SK-N-SH treated with all-trans-retinoic acid at 6 μM for 48 hours (cell line): Measurements from ENCODE around the gene LRMDA.

Source experiments
- ATAC-seq: fragments of 200-7000 bp; cut with Tn5 transposase; 3 replicates; pipeline ENCODE4 v1.9.1; 2020; ENCODE audit warnings: mild to moderate bottlenecking, moderate library complexity
- ARNTL ChIP-seq: fragments of 450-650 bp; formaldehyde crosslinking; IDR thresholded peaks from 2 replicates; pipeline ENCODE4 v1.5.0; 2020; ENCODE audit warnings: low read depth, mild to moderate bottlenecking, moderate library complexity, borderline replicate concordance
- BACH2 ChIP-seq: fragments of 250-450 bp; sonication (Bioruptor Pico); IDR thresholded peaks from 2 replicates; pipeline ENCODE4 v1.9.0; 2021; ENCODE audit warnings: mild to moderate bottlenecking, borderline replicate concordance
- CREB5 ChIP-seq: fragments of 250-450 bp; sonication (Bioruptor Pico); IDR thresholded peaks from 2 replicates; pipeline ENCODE4 v1.5.1; 2020; ENCODE audit warnings: low read depth, mild to moderate bottlenecking, moderate library complexity
- CSDC2 ChIP-seq: fragments of 250-450 bp; sonication (Bioruptor Pico); IDR thresholded peaks from 2 replicates; pipeline ENCODE4 v1.5.0; 2020; ENCODE audit warnings: mild to moderate bottlenecking, moderate library complexity
- ESRRG ChIP-seq: fragments of 250-450 bp; sonication (Bioruptor Pico); IDR thresholded peaks from 2 replicates; pipeline ENCODE4 v1.6.1; 2021; ENCODE audit warnings: mild to moderate bottlenecking
- GLIS3 ChIP-seq: fragments of 250-450 bp; sonication (Bioruptor Pico); IDR thresholded peaks from 2 replicates; pipeline ENCODE4 v1.5.0; 2020; ENCODE audit warnings: mild to moderate bottlenecking, moderate library complexity
- ISL1 ChIP-seq: fragments of 250-450 bp; sonication (Bioruptor Pico); IDR thresholded peaks from 2 replicates; pipeline ENCODE4 v2.1.2; 2022; ENCODE audit warnings: mild to moderate bottlenecking, moderate library complexity
- OSR1 ChIP-seq: fragments of 250-450 bp; sonication (Bioruptor Pico); IDR thresholded peaks from 2 replicates; pipeline ENCODE4 v1.8.0; 2022; ENCODE audit warnings: moderate library complexity, mild to moderate bottlenecking, inconsistent platforms
- POU6F1 ChIP-seq: fragments of 250-450 bp; sonication (Bioruptor Pico); IDR thresholded peaks from 2 replicates; pipeline ENCODE4 v1.8.0; 2021; ENCODE audit warnings: low read depth, mild to moderate bottlenecking, moderate library complexity, borderline replicate concordance
- PPARA ChIP-seq: fragments of 250-450 bp; sonication (Bioruptor Pico); IDR thresholded peaks from 2 replicates; pipeline ENCODE4 v1.5.0; 2020; ENCODE audit warnings: mild to moderate bottlenecking, borderline replicate concordance
- RARB ChIP-seq: fragments of 250-450 bp; sonication (Bioruptor Pico); IDR thresholded peaks from 2 replicates; pipeline ENCODE4 v1.8.0; 2021; ENCODE audit warnings: mild to moderate bottlenecking, moderate library complexity
- SNAI2 ChIP-seq: fragments of 250-450 bp; sonication (Bioruptor Pico); IDR thresholded peaks from 2 replicates; pipeline ENCODE4 v1.5.0; 2020; ENCODE audit warnings: mild to moderate bottlenecking, moderate library complexity
- TOX ChIP-seq: fragments of 250-450 bp; sonication (Bioruptor Pico); IDR thresholded peaks from 2 replicates; pipeline ENCODE4 v1.8.0; 2021; ENCODE audit warnings: mild to moderate bottlenecking, moderate library complexity, borderline replicate concordance
- ZC3H10 ChIP-seq: fragments of 250-450 bp; sonication (Bioruptor Pico); IDR thresholded peaks from 2 replicates; pipeline ENCODE4 v1.5.1; 2021; ENCODE audit warnings: mild to moderate bottlenecking, moderate library complexity
- ZFP3 ChIP-seq: fragments of 250-450 bp; sonication (Bioruptor Pico); IDR thresholded peaks from 2 replicates; pipeline ENCODE4 v1.5.0; 2020; ENCODE audit warnings: mild to moderate bottlenecking, moderate library complexity
- ZFP30 ChIP-seq: fragments of 450-650 bp; formaldehyde crosslinking; IDR thresholded peaks from 2 replicates; pipeline ENCODE4 v1.5.0; 2022; ENCODE audit warnings: mild to moderate bottlenecking, moderate library complexity
- ZNF565 ChIP-seq: fragments of 450-650 bp; formaldehyde crosslinking; conservative IDR thresholded peaks from 2 replicates; pipeline ENCODE4 v1.5.0; 2020; ENCODE audit warnings: low read depth, mild to moderate bottlenecking, moderate library complexity
- ZNF70 ChIP-seq: fragments of 450-650 bp; formaldehyde crosslinking; IDR thresholded peaks from 2 replicates; pipeline ENCODE4 v1.5.0; 2020; ENCODE audit warnings: mild to moderate bottlenecking, moderate library complexity
- ZNF8 ChIP-seq: fragments of 450-650 bp; formaldehyde crosslinking; IDR thresholded peaks from 2 replicates; pipeline ENCODE4 v1.5.0; 2020; ENCODE audit warnings: mild to moderate bottlenecking, moderate library complexity
- TF ChIP-seq, protein P1 (sequence below): fragments of 250-450 bp; sonication (Bioruptor Pico); IDR thresholded peaks from 2 replicates; pipeline ENCODE4 v1.5.0; 2020; ENCODE audit warnings: mild to moderate bottlenecking, moderate library complexity
- TF ChIP-seq, protein P2 (sequence below): fragments of 250-450 bp; sonication (Bioruptor Pico); IDR thresholded peaks from 2 replicates; pipeline ENCODE4 v1.5.1; 2021; ENCODE audit warnings: mild to moderate bottlenecking, moderate library complexity

LRMDA gene

GRCh38 chr10:75474106-75474505 is 42.7 kb downstream of the LRMDA start:
- ATAC-seq: no peak
- no peak for TF ChIP-seq GLIS3 (CRISPR knock-in tag)
- no peak for TF ChIP-seq CSDC2 (CRISPR knock-in tag)
- no peak for TF ChIP-seq ZFP3 (CRISPR knock-in tag)
- no peak for TF ChIP-seq SNAI2 (CRISPR knock-in tag)
- TF ChIP-seq, all 23 proteins: peak for 0

GRCh38 chr10:75475460-75476182 is 44.2 kb downstream of the LRMDA start:
- TF ChIP-seq CREB5 (CRISPR knock-in tag) (no peak), BACH2 (CRISPR knock-in tag) (no peak), ZFP30 (no peak), TOX (CRISPR knock-in tag) (no peak), POU6F1 (CRISPR knock-in tag) (no peak), SNAI2 (CRISPR knock-in tag) (no peak), PPARA (CRISPR knock-in tag) (no peak)
- TF ChIP-seq, protein P1, sequence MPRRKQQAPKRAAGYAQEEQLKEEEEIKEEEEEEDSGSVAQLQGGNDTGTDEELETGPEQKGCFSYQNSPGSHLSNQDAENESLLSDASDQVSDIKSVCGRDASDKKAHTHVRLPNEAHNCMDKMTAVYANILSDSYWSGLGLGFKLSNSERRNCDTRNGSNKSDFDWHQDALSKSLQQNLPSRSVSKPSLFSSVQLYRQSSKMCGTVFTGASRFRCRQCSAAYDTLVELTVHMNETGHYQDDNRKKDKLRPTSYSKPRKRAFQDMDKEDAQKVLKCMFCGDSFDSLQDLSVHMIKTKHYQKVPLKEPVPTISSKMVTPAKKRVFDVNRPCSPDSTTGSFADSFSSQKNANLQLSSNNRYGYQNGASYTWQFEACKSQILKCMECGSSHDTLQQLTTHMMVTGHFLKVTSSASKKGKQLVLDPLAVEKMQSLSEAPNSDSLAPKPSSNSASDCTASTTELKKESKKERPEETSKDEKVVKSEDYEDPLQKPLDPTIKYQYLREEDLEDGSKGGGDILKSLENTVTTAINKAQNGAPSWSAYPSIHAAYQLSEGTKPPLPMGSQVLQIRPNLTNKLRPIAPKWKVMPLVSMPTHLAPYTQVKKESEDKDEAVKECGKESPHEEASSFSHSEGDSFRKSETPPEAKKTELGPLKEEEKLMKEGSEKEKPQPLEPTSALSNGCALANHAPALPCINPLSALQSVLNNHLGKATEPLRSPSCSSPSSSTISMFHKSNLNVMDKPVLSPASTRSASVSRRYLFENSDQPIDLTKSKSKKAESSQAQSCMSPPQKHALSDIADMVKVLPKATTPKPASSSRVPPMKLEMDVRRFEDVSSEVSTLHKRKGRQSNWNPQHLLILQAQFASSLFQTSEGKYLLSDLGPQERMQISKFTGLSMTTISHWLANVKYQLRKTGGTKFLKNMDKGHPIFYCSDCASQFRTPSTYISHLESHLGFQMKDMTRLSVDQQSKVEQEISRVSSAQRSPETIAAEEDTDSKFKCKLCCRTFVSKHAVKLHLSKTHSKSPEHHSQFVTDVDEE: no peak
- ATAC-seq: no peak

DNA sequence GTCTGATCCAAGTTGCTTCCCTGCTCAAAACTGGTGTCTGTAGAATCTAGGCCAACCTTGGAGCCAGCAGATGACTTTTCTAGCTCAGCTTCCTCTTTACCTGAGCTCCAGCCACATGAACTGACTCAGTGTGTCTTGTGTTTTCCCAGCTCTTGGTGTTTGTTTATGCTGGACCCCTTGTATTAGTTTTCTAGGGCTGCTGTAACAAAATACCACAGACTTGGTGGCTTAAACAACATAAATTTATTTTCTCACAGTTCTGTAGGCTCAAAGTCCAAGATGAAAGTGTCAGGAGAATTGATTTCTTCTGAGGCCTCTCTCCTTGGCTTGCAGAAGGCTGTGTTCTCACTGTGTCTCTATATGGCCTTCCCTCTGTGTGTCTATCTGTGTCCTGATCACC is 45.1 kb downstream of the LRMDA start:
- ATAC-seq: no peak
- TF ChIP-seq ZNF565 (CRISPR knock-in tag): no peak
- TF ChIP-seq ZFP3 (CRISPR knock-in tag): no peak
- TF ChIP-seq POU6F1 (CRISPR knock-in tag): no peak
- TF ChIP-seq ZNF8 (CRISPR knock-in tag): no peak
- TF ChIP-seq ESRRG (CRISPR knock-in tag): no peak
- no peak for TF ChIP-seq PPARA (CRISPR knock-in tag)
- TF ChIP-seq ZFP30: no peak
- TF ChIP-seq ZNF70 (CRISPR knock-in tag): no peak
- TF ChIP-seq, protein P2, sequence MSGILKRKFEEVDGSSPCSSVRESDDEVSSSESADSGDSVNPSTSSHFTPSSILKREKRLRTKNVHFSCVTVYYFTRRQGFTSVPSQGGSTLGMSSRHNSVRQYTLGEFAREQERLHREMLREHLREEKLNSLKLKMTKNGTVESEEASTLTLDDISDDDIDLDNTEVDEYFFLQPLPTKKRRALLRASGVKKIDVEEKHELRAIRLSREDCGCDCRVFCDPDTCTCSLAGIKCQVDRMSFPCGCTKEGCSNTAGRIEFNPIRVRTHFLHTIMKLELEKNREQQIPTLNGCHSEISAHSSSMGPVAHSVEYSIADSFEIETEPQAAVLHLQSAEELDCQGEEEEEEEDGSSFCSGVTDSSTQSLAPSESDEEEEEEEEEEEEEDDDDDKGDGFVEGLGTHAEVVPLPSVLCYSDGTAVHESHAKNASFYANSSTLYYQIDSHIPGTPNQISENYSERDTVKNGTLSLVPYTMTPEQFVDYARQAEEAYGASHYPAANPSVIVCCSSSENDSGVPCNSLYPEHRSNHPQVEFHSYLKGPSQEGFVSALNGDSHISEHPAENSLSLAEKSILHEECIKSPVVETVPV (CRISPR knock-in tag): no peak
- TF ChIP-seq ZC3H10 (CRISPR knock-in tag): no peak
- TF ChIP-seq RARB (CRISPR knock-in tag): no peak
- no peak for TF ChIP-seq SNAI2 (CRISPR knock-in tag)
- no peak for TF ChIP-seq ARNTL (CRISPR knock-in tag)
- no peak for TF ChIP-seq GLIS3 (CRISPR knock-in tag)

DNA sequence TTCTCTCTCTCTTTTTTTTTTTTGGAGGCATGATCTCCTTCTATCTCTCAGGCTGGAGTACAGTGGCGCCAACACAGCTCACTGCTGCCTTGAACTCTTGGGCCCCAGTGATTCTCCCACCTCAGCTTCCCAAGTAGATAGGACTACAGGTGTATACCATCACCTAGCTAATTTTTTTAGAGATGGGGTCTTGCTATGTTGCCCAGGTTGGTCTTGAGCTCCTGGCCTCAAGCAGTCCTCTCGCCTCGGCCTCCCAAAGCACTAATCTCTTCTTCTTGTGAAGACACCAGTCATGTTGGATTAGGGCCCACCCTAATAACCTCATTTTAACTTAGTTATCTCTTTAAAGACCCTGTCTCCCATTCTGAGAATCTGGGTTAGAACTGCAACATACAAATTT is 45.6 kb downstream of the LRMDA start:
- TF ChIP-seq TOX (CRISPR knock-in tag) (no peak), ZFP3 (CRISPR knock-in tag) (no peak), SNAI2 (CRISPR knock-in tag) (no peak), BACH2 (CRISPR knock-in tag) (no peak), OSR1 (CRISPR knock-in tag) (no peak), ISL1 (CRISPR knock-in tag) (no peak), POU6F1 (CRISPR knock-in tag) (no peak), GLIS3 (CRISPR knock-in tag) (no peak), ZC3H10 (CRISPR knock-in tag) (no peak), RARB (CRISPR knock-in tag) (no peak), ZNF70 (CRISPR knock-in tag) (no peak), CSDC2 (CRISPR knock-in tag) (no peak)
- TF ChIP-seq, all 23 proteins: peak for 0
- ATAC-seq: no peak
